Stimulated activated naive CD8-positive, alpha-beta T cell treated with anti-CD3 and anti-CD28 coated beads, Interleukin-15, amount 100 ng/mL, for 72 hours (primary cell): ENCODE data around the gene SLC24A4.

Source experiments
- ATAC-seq: fragments of 150-1000 bp; cut with Tn5 transposase; 2 replicates; pipeline ENCODE4 v1.10.0; 2021; ENCODE audit warnings: mild to moderate bottlenecking, moderate library complexity
- DNase-seq, 2 donors: peaks; one replicate each; pipeline ENCODE4 v3.0.0; 2021 to 2022
- H3K27ac Mint-ChIP-seq, 2 donors: one replicate each; pipeline ENCODE4 v1.8.0; 2022; ENCODE audit warnings: mild to moderate bottlenecking in 2 of 2, mixed read lengths in 2 of 2, moderate library complexity in 2 of 2
- H3K27me3 Mint-ChIP-seq: one replicate; pipeline ENCODE4 v1.8.0; 2022; ENCODE audit warnings: mixed read lengths
- H3K4me1 Mint-ChIP-seq: one replicate; pipeline ENCODE4 v1.8.0; 2022; ENCODE audit warnings: mild to moderate bottlenecking, mixed read lengths
- H3K4me3 Mint-ChIP-seq, 2 donors: one replicate each; pipeline ENCODE4 v1.8.0; 2022; ENCODE audit warnings: mild to moderate bottlenecking in 2 of 2, mixed read lengths in 2 of 2, moderate library complexity in 1 of 2
- H3K9me3 Mint-ChIP-seq, 2 donors: one replicate each; pipeline ENCODE4 v1.8.0; 2022; ENCODE audit warnings: mixed read lengths in 2 of 2

Gene SLC24A4

DNA sequence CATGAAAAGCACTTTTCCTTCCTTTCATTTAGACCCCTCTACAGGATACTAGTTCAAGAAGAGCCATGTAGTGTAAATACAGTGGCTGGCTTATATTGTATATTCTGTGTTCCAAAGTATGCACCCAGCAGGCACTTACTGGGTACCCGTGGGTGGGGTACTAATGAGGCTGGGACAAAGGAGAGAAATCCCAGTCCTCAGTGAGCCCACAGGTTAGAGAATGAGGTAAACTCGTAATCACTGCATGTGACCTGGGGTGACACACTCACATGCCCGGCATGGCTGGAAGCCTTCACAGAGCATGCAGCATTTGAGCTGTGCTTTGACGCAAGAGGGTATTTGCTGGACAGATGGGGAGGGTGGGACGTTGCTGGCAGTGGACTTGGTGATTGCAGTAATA is 17.1 kb downstream of the SLC24A4 start:
- H3K27ac Mint-ChIP-seq = no peak overlapping the region
- peaks cover 44% of the 10 kb centered on the region for H3K4me1 Mint-ChIP-seq
- peaks cover 74% of the 10 kb centered on the region for H3K27me3 Mint-ChIP-seq
- H3K4me3 Mint-ChIP-seq = no peak overlapping the region
- peaks cover 8 to 10% of the 10 kb centered on the region in 2 donors for H3K9me3 Mint-ChIP-seq
- ATAC-seq = no peak
- no peak for DNase-seq

DNA sequence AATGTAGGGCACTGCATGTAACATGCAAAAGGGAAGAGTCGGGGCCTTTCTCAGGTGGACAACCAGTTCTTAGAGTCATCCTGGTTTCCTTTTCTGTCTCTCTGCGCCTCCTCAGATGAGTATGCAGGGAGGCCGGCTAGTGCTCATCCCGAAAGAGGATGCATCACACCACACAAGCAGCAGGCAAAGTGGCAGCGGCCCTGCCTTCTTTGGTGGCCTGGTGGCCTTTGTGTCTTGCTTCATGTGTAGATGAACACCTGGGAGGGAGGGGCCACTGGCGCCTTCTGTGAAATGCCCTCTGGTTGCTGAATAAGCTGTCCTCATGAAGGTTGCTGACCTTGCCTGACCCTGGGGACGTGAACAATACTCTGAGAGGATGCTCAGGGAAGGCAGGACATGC is 18.0 kb downstream of the SLC24A4 start:
- ATAC-seq (no peak), DNase-seq (peak in 1 of 2 donors; percentile 19)
- Mint-ChIP-seq H3K27me3 (peaks cover 69% of the 10 kb centered on the region), H3K9me3 (peaks cover 8 to 10% of the 10 kb centered on the region in 2 donors), H3K4me1 (peaks cover 44% of the 10 kb centered on the region), H3K4me3 (peak overlapping the region; percentile 31 to 48), H3K27ac (peak overlapping the region; percentile 65 to 80)

DNA sequence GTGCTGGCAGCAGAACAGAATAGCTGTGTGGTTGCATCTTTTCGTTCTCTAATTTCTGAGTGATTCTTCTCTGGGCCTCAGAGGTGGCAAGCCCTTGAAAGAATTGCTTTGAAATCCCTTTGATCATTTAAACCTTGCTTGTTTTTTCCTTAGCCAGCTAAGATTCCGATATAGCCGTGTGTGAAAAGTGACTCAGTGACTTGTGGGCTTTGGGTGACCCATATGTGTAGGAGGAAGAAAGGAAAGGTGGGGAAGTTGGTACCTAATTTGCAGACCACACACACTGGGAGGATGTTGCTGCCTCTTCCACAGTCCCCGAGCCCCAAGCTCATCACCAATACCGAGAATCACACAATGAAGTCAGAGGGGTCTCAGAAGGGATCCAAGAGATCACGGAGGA is 18.8 kb downstream of the SLC24A4 start:
- ATAC-seq (peak; percentile 99), DNase-seq (peak; percentile 63 to 83)
- H3K4me1 Mint-ChIP-seq = peaks cover 44% of the 10 kb centered on the region
- H3K27ac Mint-ChIP-seq = no peak overlapping the region
- peaks cover 60% of the 10 kb centered on the region for H3K27me3 Mint-ChIP-seq
- peaks cover 8 to 10% of the 10 kb centered on the region in 2 donors for H3K9me3 Mint-ChIP-seq
- no peak overlapping the region for H3K4me3 Mint-ChIP-seq

DNA sequence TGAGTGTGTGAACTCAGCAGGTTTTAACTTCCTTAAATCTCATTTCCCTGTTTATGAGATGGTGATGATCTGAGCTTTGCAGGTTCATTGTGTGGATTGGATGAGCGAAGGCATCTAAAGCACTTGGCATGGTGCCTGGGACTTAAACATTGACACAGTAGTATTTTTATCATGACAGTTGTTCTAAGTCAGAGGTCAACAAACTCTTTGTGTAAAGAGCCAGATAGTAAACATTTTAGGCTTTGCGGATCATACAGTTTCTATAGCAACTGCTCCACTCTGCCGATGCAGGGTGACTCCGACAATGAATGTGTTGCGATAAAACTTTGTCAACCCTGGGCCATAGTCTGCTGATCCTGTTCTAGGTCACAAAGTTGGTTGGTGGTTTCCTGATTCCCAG is 25.2 kb downstream of the SLC24A4 start:
- no peak overlapping the region for H3K27ac Mint-ChIP-seq

DNA sequence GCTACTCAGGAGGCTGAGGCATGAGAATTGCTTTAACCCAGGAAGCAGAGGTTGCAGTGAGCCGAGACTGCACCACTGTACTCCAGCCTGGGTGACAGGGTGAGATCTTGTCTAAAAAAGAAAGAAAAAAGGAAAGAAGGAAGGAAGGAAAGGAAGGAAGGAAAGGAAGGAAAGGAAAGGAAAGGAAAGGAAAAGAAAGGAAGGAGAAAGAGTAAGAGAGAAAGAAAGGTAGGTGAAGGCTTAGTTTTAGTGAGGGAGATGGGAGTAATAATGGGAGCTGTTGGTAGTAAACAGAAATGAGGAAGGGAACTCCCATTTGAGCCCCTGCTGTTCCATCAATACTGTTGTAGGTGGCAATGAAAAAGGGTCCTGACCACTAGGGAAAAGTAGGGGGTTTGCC is 28.8 kb downstream of the SLC24A4 start:
- H3K27ac Mint-ChIP-seq = no peak overlapping the region
- H3K4me1 Mint-ChIP-seq = peaks cover 9% of the 10 kb centered on the region
- H3K9me3 Mint-ChIP-seq = no peaks in the 10 kb centered on the region
- DNase-seq (no peak), ATAC-seq (no peak)
- peaks cover 9% of the 10 kb centered on the region for H3K27me3 Mint-ChIP-seq
- H3K4me3 Mint-ChIP-seq = no peak overlapping the region

More for the DNA sequence above, 25.2 kb downstream of the SLC24A4 start:
- DNase-seq = no peak
- ATAC-seq = no peak
- Mint-ChIP-seq H3K4me3 (no peak overlapping the region), H3K4me1 (peaks cover 15% of the 10 kb centered on the region), H3K27me3 (peaks cover 30% of the 10 kb centered on the region), H3K9me3 (peaks cover 8 to 10% of the 10 kb centered on the region in 2 donors)

DNA sequence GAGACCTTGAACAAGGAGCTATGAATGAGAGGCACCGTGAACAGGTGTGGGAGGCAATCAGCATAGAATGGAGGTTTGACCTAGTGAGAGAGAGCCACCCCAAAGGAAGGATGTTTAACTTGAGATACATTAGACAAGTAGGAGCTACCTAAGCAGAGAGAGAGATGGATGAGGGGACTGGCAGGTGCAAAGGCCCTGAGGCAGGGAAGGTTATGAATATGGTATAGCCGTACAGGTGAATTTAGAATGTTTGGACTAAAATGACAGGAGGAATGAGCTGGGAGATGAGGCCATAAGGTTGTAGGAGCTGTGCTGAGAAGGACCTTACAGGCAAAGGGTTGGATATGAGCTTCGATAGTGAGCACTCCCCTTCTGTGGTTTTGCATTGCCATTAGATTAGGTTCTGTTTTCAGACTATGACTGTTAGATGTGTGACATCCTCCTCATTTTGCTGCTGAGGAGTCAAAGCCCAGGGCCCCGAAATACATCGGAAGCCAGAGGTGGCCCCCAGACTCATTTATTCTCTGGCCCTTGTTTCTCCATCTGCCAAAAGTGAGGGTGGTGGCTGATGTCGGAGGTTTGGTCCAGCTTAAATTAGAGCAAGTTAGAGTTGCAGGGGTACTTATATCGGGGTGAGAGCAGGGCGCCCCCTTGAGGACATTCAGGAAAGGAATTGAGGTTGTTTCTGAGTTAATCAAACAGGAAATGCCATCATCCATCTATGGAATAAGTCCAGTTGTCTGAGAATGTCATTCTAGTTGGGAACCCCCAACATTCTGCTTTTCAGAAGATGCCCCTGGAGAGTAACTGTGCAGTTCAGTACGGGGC is 29.4 kb downstream of the SLC24A4 start:
- Mint-ChIP-seq H3K27ac (no peak overlapping the region), H3K9me3 (no peaks in the 10 kb centered on the region), H3K4me3 (no peak overlapping the region), H3K27me3 (peaks cover 9% of the 10 kb centered on the region), H3K4me1 (peaks cover 9% of the 10 kb centered on the region)
- DNase-seq (peak; percentile 41 to 45), ATAC-seq (peak; percentile 65)

DNA sequence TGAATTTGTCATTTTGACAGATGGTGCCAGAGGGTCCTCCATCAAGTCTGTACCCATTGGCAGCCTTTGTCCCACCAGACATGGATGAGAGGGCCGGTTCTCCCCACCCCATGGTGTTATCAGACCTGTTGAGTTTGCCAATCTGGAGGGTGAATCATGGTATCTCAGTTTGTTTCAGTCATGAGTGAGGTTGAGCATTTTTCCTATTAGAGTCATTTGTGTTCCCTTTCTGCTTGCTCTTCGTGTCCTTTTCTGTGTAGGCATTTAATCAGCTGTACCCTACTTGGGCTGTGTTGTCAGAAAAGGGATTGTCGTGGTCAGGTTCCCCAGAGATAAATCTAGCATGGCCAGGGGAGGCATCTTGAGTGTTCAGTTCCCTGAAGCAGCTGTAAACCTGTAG is 30.5 kb downstream of the SLC24A4 start:
- no peak for DNase-seq
- Mint-ChIP-seq H3K27ac (no peak overlapping the region), H3K9me3 (no peaks in the 10 kb centered on the region), H3K4me1 (peaks cover 9% of the 10 kb centered on the region), H3K27me3 (peaks cover 9% of the 10 kb centered on the region), H3K4me3 (no peak overlapping the region)
- no peak for ATAC-seq

DNA sequence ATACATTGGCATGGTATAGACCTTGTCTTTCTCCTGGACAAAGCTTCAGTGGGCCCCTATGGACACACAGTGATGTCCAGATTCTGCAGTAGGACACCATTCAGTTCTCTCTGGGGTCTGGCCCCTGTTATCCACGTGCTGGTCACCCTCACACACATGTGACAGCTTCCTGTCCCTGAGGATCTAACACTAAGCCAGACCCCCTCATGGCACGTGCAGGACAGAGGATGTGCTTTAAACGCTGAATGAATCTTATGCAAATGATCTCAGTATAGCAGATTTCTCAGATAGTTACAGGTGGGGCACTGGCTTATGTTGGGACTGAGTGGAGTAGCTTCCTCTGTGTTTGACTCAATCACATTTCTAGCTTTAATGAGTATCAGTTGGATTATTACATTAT is 33.7 kb downstream of the SLC24A4 start:
- Mint-ChIP-seq H3K4me3 (no peak overlapping the region), H3K4me1 (peaks cover 9% of the 10 kb centered on the region), H3K9me3 (no peaks in the 10 kb centered on the region), H3K27me3 (peaks cover 15% of the 10 kb centered on the region), H3K27ac (no peak overlapping the region)
- ATAC-seq = no peak
- no peak for DNase-seq

DNA sequence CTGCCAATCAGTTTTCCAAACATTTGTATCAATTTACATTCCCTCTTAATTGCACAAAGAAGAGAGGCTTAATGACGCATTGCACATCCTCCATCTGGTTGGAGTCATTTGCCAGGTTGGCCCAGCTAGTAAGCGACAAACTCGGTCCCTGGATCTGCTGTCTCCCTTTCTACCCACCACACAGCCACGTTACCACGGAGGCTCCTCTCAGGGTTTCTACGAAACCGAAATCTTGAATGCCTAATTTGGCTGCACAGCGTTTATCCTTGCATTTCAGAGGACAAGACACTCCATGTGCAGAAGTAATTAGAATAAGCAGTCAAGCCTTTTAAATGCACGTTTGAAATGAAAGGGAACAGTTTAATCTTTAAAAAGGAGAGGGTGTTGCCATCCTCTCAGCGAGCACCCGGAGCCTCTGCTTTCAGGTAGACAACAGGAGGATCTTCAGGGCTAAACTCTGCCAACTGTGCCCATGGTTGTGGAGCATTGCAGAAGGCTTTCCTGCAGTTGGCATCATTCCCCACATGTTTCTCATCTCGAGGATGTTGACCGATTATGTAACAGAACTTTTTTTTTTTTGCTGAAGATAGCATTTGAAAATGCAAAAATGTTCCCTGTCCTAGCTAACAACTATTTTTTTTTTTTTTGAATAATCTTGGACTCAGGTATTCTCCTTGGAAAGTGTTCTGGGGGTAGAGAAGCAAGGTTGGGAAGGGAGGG is 37.8 kb downstream of the SLC24A4 start:
- Mint-ChIP-seq H3K9me3 (no peaks in the 10 kb centered on the region), H3K27ac (no peak overlapping the region), H3K4me3 (no peak overlapping the region), H3K4me1 (no peaks in the 10 kb centered on the region), H3K27me3 (peaks cover 41% of the 10 kb centered on the region)
- ATAC-seq (no peak), DNase-seq (no peak)

DNA sequence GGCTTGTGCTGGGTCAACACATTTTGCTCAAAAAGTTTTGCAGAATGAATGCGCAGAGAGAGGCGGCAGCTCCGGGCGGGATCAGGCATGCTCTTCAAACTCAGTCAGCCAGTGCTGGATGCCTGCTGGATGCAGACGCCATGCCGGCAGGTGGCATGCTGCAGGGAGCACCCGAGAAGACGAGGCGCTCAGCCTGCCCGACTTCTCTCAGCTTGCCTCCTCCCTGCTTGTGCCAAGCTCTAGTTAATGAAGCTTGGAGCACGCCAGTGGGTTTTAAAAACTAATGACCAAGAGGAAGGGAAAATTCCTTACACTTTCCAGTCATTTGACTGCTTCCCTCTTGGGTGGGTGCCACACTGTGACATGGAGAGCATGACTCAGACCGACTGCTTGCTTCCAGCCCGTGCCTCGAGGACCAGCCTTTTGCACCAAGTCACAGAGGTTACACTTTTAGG is 39.8 kb downstream of the SLC24A4 start:
- no peak overlapping the region for H3K27ac Mint-ChIP-seq
- ATAC-seq (no peak), DNase-seq (no peak)
- H3K9me3 Mint-ChIP-seq = no peaks in the 10 kb centered on the region
- H3K27me3 Mint-ChIP-seq = peaks cover 43% of the 10 kb centered on the region
- H3K4me3 Mint-ChIP-seq = no peak overlapping the region
- no peaks in the 10 kb centered on the region for H3K4me1 Mint-ChIP-seq

DNA sequence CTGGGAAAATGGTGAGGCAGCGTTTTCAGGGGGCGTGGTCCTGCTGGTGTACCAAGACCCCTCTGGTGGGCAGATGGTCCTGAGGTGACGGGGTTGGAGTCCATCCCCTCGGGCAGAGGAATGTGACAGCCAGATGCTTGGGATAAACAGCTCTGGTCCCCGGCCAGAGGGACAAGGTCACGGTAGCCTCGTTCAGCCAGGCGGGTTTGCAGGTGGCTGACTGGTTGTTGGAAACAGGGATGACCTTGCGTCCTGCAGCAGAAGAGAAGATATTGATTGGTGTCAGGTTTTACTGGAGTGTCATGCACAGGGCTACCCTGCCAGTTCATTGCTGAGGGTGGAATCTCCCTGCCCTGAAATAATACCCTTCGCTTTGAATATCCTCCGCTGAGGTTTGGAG is 43.3 kb downstream of the SLC24A4 start:
- Mint-ChIP-seq H3K27me3 (peaks cover 41% of the 10 kb centered on the region), H3K27ac (no peak overlapping the region), H3K4me1 (no peaks in the 10 kb centered on the region), H3K9me3 (no peaks in the 10 kb centered on the region), H3K4me3 (no peak overlapping the region)
- no peak for ATAC-seq
- no peak for DNase-seq

DNA sequence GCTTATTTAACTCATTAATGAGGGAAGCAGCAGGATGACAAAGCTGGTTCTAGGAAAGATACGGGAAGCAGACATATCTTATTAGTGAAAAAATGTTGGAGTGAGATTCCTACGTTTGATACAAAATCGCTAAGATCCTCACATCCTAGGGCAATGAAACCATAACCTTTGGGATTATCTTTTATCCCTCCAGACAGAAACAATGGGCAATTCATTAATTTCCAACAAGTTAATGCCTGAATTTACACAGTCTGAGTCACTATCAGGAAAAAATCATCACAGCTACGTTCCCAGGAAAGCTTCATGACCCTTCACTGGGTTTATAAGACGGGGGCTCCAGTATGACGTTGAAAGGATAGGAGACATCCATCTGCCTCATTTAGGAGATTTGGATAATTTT is 45.0 kb downstream of the SLC24A4 start:
- Mint-ChIP-seq H3K4me1 (no peaks in the 10 kb centered on the region), H3K27ac (no peak overlapping the region), H3K4me3 (no peak overlapping the region), H3K9me3 (no peaks in the 10 kb centered on the region), H3K27me3 (peaks cover 26% of the 10 kb centered on the region)
- ATAC-seq (no peak), DNase-seq (no peak)

DNA sequence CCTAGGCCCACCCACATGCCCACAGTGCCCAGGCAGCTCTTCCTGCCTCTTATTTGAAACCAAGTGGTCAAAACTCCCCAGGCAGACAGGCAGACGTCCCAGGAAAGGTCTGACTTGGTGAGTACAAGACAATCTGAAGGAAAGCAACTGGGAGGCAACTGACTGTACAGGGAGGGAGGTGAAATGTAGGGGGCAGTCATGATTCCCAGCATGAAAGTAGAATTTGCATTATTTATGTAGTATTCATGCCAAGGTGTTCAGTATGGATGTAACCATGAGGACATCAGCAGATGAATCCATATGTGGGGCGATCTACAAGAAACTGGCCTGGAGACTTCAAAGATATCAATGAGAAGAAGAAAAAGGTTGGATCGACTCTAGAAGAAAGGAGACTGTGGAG is 46.1 kb downstream of the SLC24A4 start:
- Mint-ChIP-seq H3K4me3 (no peak overlapping the region), H3K9me3 (no peaks in the 10 kb centered on the region), H3K4me1 (no peaks in the 10 kb centered on the region), H3K27ac (no peak overlapping the region), H3K27me3 (peaks cover 17% of the 10 kb centered on the region)
- DNase-seq (no peak), ATAC-seq (no peak)

DNA sequence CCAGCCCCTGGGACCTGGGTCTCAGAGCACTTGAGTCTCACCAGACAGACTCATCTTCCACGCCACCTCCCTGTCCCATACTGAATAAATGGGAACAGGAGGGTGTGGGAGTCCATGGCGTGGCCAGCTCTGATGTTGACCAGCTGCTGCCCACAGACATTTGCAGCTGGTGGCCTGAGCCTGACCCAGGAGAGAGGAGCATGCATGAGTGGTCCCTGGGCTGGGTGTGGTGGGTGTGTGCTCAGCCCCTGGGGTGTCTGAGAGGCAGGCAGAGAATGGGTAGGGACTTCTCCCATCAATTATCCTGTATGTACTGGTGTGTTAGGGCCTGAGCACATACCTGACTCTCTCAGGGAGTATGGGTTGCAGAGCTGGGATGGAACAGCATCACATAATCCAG is 49.3 kb downstream of the SLC24A4 start:
- no peaks in the 10 kb centered on the region for H3K27me3 Mint-ChIP-seq
- no peaks in the 10 kb centered on the region for H3K9me3 Mint-ChIP-seq
- DNase-seq (no peak), ATAC-seq (no peak)
- H3K4me1 Mint-ChIP-seq = no peaks in the 10 kb centered on the region
- H3K4me3 Mint-ChIP-seq = no peak overlapping the region
- no peak overlapping the region for H3K27ac Mint-ChIP-seq

DNA sequence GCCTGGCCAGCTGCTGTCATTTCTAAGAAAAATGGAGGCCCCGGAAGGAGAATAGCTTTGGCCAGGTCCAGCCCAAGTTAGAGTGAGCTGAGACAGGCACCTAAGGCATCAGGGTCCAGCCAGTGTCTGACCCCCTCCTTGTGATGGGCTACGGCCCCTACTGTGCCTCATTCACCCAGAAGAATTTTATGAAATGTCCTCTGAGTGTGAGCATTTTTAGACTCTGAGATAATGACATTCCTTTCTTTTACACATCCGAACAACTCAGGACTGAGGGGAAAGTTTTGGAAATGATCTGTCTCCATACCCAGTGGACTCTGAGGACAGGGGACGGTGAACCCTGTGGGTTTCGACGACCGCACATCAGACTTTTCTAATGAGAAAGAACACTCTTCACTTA is 50.4 kb downstream of the SLC24A4 start:
- Mint-ChIP-seq H3K27ac (no peak overlapping the region), H3K9me3 (peaks cover 0 to 2% of the 10 kb centered on the region in 2 donors), H3K4me3 (no peak overlapping the region)

DNA sequence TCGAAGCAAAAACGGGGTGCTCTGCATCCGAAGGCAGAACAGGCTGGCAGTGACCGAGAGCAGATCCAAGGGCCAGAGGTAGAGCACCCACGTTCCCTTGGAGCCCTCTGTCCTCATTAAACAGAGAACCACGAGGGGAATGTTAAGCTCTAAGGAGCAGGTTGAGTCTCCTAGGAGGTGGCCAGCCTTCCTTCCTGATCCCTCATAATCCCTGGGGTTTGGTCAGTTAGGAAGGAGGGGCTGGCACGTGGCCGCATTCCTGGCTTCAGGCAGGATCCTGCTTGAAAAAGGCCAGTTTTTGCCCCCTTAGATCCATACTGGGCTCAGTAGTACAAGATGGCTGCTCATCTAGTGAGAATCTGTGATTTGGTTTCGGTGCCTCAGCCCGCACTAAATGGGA is 57.2 kb downstream of the SLC24A4 start:
- DNase-seq (no peak), ATAC-seq (no peak)
- Mint-ChIP-seq H3K27me3 (no peaks in the 10 kb centered on the region), H3K9me3 (peaks cover 0 to 5% of the 10 kb centered on the region in 2 donors), H3K4me3 (no peak overlapping the region), H3K27ac (no peak overlapping the region), H3K4me1 (no peaks in the 10 kb centered on the region)

More for the DNA sequence above, 50.4 kb downstream of the SLC24A4 start:
- no peaks in the 10 kb centered on the region for H3K4me1 Mint-ChIP-seq
- DNase-seq = no peak
- no peaks in the 10 kb centered on the region for H3K27me3 Mint-ChIP-seq
- ATAC-seq = no peak
